SK-N-MC (cell line): ENCODE measurements around the gene NISCH.

Source experiments
- DNase-seq: peaks from one replicate; pipeline ENCODE4 v3.0.0-alpha.2; 2011; ENCODE audit warnings: low read depth, low spot score
- H3K27ac ChIP-seq: fragments of 200-600 bp; sonication (generic); 2 replicates; pipeline ENCODE4 v1.5.1; 2016; ENCODE audit warnings: mixed run types
- H3K36me3 ChIP-seq: fragments of 200-600 bp; sonication (generic); 2 replicates; pipeline ENCODE4 v1.6.1; 2017; ENCODE audit warnings: antibody characterized with exemption, low read length, mixed read lengths; ENCODE audit not compliant: insufficient read depth
- H3K4me3 ChIP-seq: fragments of 200-600 bp; sonication (generic); 2 replicates; pipeline ENCODE4 v1.5.1; 2016
- H3K9ac ChIP-seq: fragments of 200-600 bp; sonication (generic); 2 replicates; pipeline ENCODE4 v1.8.0; 2017; ENCODE audit warnings: mixed run types, mixed read lengths; ENCODE audit not compliant: insufficient read length
- H3K9me3 ChIP-seq: fragments of 200-600 bp; sonication (generic); 2 replicates; pipeline ENCODE4 v1.6.1; 2017; ENCODE audit warnings: low read depth, mild to moderate bottlenecking, antibody characterized with exemption, low read length, moderate library complexity, mixed read lengths
- EZH2 ChIP-seq: fragments of 200-600 bp; sonication (generic); IDR thresholded peaks from one replicate; pipeline ENCODE4 v1.6.1; 2017; ENCODE audit warnings: antibody characterized with exemption
- FOXP2 ChIP-seq: optimal IDR thresholded peaks from 2 replicates; pipeline ENCODE3; 2011; ENCODE audit warnings: mild to moderate bottlenecking, moderate library complexity; ENCODE audit not compliant: insufficient read depth; ENCODE audit errors: extremely low read length, control extremely low read depth
- POLR2AphosphoS5 ChIP-seq: IDR thresholded peaks from 2 replicates; pipeline ENCODE4 v1.6.1; 2012; ENCODE audit warnings: mild to moderate bottlenecking, low read depth, low read length, borderline replicate concordance

NISCH gene

DNA sequence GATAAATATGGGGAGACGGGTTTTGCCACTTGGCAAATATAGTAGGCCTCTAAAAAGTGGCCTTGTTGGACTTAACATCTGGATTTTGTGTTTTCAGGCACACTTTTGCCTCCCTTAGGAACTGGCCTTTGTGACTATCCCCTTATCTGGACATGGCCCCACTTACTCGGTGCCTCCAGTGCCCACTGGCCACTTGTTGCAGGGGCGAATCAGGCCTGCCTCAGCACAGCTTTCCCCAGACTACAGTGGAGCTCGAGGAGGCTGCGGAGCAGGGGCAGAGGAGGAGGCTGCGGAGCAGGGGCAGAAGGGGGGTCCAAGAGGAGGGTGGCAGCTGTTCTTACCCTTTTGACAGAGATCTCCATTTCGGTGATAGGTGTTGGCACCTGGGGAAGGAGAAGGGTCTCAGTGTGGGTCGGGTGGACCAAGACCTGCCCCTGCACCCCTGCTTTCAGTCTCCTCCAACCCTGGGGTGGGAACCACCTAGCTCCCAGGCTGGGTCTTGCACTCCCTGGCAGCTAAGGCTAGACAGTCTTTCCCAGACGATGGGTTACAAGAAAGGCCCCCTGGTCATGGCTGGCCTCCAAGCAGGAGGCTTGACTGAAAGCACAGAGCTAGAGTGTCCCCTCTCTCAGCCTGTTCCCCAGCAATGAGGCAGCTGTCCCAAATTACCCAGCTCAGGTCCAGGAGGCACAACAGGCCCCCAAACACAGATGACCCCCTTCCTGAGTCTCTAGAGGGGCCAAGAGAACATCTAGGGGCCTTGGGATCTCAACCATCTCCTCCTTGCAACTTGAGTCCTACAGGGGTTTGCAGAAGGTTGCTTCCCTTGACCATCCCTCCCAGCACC, 16.6 kb upstream of the NISCH start:
- TF ChIP-seq FOXP2 = no peak
- TF ChIP-seq EZH2 = no peak
- no peak for TF ChIP-seq POLR2AphosphoS5
- Histone ChIP-seq H3K9me3 (no peaks in the 10 kb centered on the region), H3K9ac (no peak overlapping the region), H3K36me3 (no peaks in the 10 kb centered on the region), H3K27ac (no peak overlapping the region), H3K4me3 (no peak overlapping the region)
- no peak for DNase-seq

DNA sequence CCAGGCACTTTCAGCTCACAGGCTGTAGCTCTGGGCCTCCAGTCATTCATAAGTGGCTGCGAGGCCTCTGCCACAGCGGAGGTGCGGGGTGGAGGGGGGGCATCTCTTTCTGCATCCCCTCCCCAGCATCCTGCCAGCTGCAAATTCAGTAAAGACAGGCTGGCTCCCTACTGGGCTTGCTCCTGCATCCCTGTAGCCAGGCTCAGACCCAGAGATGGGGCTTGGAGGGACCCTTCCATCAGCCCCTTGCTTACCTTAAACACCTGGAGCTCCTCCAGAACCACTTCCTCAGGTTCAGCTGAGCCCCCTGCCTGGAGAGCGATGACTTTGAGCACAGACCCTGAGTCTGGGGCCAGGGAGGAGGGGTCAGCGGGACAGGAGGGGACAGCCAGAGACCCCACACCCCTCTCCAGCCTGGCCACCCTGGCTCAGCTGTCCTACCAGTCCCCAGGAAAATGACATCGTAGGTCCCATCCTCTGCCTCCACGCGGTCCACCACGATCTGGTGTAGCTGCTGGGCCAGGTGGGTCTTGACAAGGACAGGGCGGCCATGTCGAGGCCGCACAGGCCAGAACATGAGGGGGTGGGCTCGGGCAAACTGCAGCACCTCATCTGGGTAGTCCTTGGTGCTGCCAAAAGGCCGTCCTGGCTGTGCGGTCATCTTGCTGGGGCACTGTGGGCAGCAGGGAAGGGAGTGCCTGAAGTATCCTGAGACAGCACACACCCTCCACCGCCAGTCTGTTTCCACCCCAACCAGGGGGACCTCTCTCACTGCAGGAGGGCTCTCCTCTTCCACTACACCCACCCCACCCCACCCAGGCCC, 15.8 kb upstream of the NISCH start:
- TF ChIP-seq POLR2AphosphoS5 (no peak), EZH2 (no peak), FOXP2 (no peak)
- no peak overlapping the region for H3K9ac ChIP-seq
- no peak for DNase-seq
- H3K27ac ChIP-seq = no peak overlapping the region
- H3K9me3 ChIP-seq = no peaks in the 10 kb centered on the region
- H3K36me3 ChIP-seq = no peaks in the 10 kb centered on the region
- H3K4me3 ChIP-seq = no peak overlapping the region

DNA sequence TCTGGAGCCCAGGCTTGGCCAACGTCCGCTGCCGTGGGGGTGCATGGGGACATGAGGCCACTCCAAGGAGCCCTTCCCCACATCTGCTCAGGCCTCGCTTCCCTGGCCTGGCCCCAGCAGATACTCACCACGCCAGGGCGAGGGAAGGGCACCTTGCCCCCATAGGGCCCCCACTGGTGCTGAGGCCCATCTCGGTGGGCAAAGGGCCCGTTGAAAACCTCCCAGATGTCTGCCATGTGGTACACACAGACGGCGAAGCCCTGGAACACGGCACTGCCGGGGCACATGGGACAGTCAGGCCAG, 15.2 kb upstream of the NISCH start:
- Histone ChIP-seq H3K4me3 (no peak overlapping the region), H3K36me3 (no peaks in the 10 kb centered on the region), H3K9me3 (no peaks in the 10 kb centered on the region), H3K9ac (no peak overlapping the region), H3K27ac (no peak overlapping the region)
- DNase-seq = no peak
- TF ChIP-seq EZH2 = no peak
- no peak for TF ChIP-seq FOXP2
- TF ChIP-seq POLR2AphosphoS5 = no peak

DNA sequence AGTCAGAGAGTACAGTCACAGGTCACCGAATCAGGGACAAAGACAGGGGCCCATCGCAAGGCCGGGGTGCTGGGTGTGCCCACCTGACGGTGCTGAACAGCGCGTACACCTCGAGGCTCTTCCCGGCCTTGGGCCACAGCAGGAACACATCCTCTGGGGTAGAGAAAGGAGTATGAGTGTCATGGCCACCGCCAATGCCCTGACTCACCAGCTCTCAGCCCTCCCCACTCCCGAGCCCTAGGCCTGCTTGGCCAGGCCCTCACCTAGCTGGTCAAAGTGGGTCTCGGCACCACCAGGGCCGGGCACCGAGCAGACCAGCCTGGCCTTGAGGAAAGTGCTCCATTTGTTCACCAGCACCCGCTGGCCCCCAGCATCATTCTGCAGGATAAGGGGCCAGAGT, 14.7 kb upstream of the NISCH start:
- H3K27ac ChIP-seq = no peak overlapping the region
- H3K9ac ChIP-seq = no peak overlapping the region

DNA sequence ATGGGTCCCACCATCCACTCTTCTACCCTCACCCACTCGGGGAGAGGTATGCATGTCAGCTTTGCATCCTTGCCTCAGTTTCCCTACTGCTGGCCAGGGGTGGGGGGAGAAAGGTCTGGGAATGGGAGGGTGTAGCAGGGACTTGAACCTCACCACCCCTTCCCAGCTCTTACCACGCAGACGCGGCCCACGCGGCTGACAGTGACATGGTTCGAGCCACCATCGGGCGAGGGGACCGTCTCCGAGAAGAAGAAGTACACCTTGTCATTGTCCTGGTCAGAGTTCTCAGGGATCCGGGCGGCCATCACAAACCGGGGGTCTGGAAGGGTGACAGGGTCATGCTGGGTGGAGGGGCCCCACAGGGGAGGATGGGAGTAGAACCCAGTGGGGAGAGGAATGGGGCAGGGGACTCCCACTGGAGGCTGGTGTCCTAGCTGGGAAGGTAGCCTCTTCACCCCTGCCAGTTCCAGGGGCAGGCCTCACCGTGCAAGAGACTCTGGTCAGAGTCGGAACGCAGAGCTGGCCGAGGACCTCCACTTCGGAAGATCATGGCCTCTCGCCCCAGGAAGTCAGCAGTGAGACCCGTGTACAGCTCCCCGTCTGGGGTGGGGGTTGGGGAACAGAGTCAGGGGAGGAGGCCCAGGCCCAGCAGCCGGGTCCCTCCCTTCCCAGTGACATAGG, 14.2 kb upstream of the NISCH start:
- no peak for TF ChIP-seq EZH2
- TF ChIP-seq FOXP2 = no peak
- TF ChIP-seq POLR2AphosphoS5 = no peak
- Histone ChIP-seq H3K9ac (no peak overlapping the region), H3K36me3 (no peaks in the 10 kb centered on the region), H3K9me3 (no peaks in the 10 kb centered on the region), H3K4me3 (no peak overlapping the region), H3K27ac (no peak overlapping the region)
- DNase-seq = no peak

More for the DNA sequence above, 14.7 kb upstream of the NISCH start:
- Histone ChIP-seq H3K9me3 (no peaks in the 10 kb centered on the region), H3K36me3 (no peaks in the 10 kb centered on the region), H3K4me3 (no peak overlapping the region)
- no peak for DNase-seq
- TF ChIP-seq POLR2AphosphoS5 = no peak
- TF ChIP-seq FOXP2 = no peak
- no peak for TF ChIP-seq EZH2

DNA sequence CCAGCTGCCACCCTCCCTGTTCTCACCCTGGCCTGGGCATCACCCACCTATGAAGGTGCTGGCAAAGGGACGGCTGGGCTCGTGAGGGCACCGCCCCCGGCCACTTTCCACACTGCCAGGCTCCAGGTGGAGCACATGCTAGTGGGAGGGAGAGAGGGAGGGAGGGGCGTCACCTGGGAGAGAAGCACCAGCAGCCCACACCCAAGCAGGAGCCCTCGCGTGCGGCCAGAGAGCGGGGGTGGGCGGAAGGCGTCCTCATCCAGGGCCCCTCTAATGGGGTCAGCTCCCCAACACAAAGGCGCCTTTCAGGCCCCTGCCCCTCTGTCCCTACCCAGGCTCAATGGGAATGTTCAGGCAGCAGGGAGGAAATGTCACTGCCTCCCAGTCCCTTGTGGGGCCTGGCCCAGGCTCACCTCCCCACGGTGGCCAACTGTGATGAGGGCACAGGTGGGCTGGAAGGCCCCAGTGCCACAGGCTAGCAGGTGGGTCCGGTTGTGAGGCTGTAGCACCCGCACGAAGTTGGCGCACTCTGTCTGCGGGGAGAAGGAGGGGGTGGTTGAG, 13.6 kb upstream of the NISCH start:
- TF ChIP-seq FOXP2 = no peak
- no peak for TF ChIP-seq EZH2
- TF ChIP-seq POLR2AphosphoS5 = no peak
- Histone ChIP-seq H3K9me3 (no peaks in the 10 kb centered on the region), H3K4me3 (no peak overlapping the region), H3K27ac (no peak overlapping the region), H3K9ac (no peak overlapping the region), H3K36me3 (no peaks in the 10 kb centered on the region)
- no peak for DNase-seq

DNA sequence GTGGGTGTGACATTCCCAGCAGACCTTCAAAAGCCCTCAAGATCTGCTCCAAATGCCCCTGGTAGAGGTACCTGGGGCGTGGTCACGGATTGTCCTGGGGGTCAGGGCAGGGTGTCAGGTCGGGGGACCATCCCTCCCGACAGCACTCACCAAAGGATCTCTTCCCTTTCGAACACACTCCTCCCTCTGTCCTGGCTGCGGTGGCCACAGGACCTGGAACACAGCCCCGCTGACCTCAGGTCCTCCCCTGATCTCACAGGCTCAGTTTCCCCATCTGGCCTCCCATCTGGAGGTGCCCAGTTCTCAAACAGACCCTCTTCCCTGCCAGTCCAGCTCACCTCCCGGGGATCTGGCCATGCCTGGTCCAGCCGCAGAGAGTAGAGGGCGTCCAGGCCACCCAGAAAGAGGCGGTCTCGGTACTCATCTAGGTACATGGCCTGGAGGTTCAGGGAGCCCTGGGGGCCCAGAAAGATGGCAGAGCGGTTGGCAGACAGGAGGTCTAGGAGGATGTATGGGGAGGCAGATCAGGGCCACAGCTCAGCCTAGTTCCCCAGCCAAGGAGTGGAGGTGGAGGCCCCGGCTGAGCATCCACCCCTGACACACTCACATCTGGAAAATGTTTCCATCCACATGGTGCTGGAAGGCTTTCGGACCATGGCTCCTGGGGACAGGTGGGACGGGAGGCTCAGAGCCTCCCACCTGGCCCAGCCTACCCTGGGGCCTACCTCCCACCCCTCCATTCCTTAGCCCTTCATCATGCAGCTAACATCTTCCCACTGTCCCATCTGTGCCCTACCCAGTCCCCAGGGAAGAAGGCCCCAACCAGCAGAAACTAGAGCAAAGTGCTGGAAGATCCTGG, 12.8 kb upstream of the NISCH start:
- DNase-seq = no peak
- H3K9ac ChIP-seq = no peak overlapping the region
- no peak overlapping the region for H3K27ac ChIP-seq
- no peaks in the 10 kb centered on the region for H3K36me3 ChIP-seq
- no peak overlapping the region for H3K4me3 ChIP-seq
- no peaks in the 10 kb centered on the region for H3K9me3 ChIP-seq
- TF ChIP-seq POLR2AphosphoS5 (no peak), FOXP2 (no peak), EZH2 (no peak)

DNA sequence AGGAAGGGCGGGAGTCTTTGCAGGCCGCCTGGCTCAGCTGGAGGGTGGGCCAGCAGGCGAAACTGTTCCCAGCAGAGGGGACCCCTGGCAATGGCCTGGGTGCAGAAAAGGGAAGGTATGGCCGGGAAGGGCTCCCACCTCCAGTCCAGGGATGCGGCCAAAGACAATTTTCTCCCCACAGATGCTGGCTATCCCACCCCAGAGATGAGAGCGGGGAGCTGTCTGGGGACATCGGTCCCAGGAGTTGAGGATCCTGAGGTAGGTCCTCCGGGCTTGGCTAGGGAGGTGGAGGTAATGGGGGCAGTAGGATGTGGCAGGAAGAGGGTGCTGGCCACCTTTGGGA, 12.2 kb upstream of the NISCH start:
- H3K9me3 ChIP-seq = no peaks in the 10 kb centered on the region
- H3K9ac ChIP-seq = no peak overlapping the region
- no peaks in the 10 kb centered on the region for H3K36me3 ChIP-seq
- DNase-seq = no peak
- H3K4me3 ChIP-seq = no peak overlapping the region
- no peak overlapping the region for H3K27ac ChIP-seq
- TF ChIP-seq POLR2AphosphoS5 = no peak
- TF ChIP-seq EZH2 = no peak
- no peak for TF ChIP-seq FOXP2
